Esophagus (tissue), 2 donors: ENCODE data around the gene DNTTIP2. TPM values are rescaled to one million over a fixed set of nuclear protein-coding genes. Genes with fewer than 3 reads are reported as not detected.

Experiments used
- H3K27ac ChIP-seq, 2 donors: one replicate each; pipeline ENCODE4 v1.5.1; 2013; ENCODE audit warnings: low read depth in 2 of 2, mild to moderate bottlenecking in 2 of 2, inconsistent platforms in 1 of 2, low read length in 1 of 2, moderate library complexity in 1 of 2
- H3K27me3 ChIP-seq, 2 donors: one replicate each; pipeline ENCODE4 v1.6.1; 2013; ENCODE audit warnings: low read length in 2 of 2, control low read depth in 1 of 2, mild to moderate bottlenecking in 1 of 2; ENCODE audit not compliant: insufficient read depth in 2 of 2, control insufficient read depth in 1 of 2
- H3K36me3 ChIP-seq, 2 donors: one replicate each; pipeline ENCODE4 v1.6.1; 2013; ENCODE audit warnings: low read length in 1 of 2; ENCODE audit not compliant: control insufficient read depth in 2 of 2, insufficient read depth in 2 of 2
- H3K4me1 ChIP-seq, 2 donors: one replicate each; pipeline ENCODE4 v1.6.1; 2013; ENCODE audit warnings: low read length in 1 of 2; ENCODE audit not compliant: control insufficient read depth in 2 of 2, insufficient read depth in 2 of 2
- H3K4me3 ChIP-seq, 2 donors: one replicate each; pipeline ENCODE4 v1.5.1; 2013; ENCODE audit warnings: low read length in 2 of 2, mild to moderate bottlenecking in 2 of 2, low read depth in 1 of 2, moderate library complexity in 1 of 2
- H3K9me3 ChIP-seq, 2 donors: one replicate each; pipeline ENCODE4 v1.6.1; 2013; ENCODE audit warnings: mild to moderate bottlenecking in 2 of 2, low read depth in 1 of 2, low read length in 1 of 2, moderate library complexity in 1 of 2; ENCODE audit not compliant: control insufficient read depth in 2 of 2, insufficient read depth in 1 of 2
- WGBS, 2 donors: extraction: QIAGEN DNeasy Blood & Tissue Kit; methylation state at CpG; one replicate each; pipeline ENCODE4 v1.1.7; 2013; 5-methylcytosine and 5-hydroxymethylcytosine counted together
- polyA plus RNA-seq, 2 donors: library from polyadenylated mRNA; stranded (reverse); fragments of 200-250 nt; gene quantifications; one replicate each; pipeline ENCODE4 v1.2.3, GENCODE V29; 2013
- donor health status: healthy with polysubstance abuse.
- donor health status: Bipolar disorder and iron deficiency.

Gene DNTTIP2
- polyA plus RNA-seq, 2 donors = 29.2 to 46.4 TPM

- Histone ChIP-seq H3K27me3 (no peaks in the 10 kb centered on the region), H3K36me3 (no peaks in the 10 kb centered on the region), H3K4me3 (no peak overlapping the region), H3K9me3 (no peaks in the 10 kb centered on the region), H3K4me1 (peaks cover 0 to 9% of the 10 kb centered on the region in 2 donors), H3K27ac (no peak overlapping the region)
- WGBS, 2 donors = 82 to 89% methylated on average over 4 of the region's 4 CpGs
Observed at GRCh38 chr1:93829061-93829460, 49.9 kb downstream of the DNTTIP2 start.

GRCh38 chr1:93828367-93828755 lies 50.6 kb downstream of the DNTTIP2 start:
- Histone ChIP-seq H3K4me3 (no peak overlapping the region), H3K27ac (no peak overlapping the region), H3K27me3 (no peaks in the 10 kb centered on the region), H3K9me3 (no peaks in the 10 kb centered on the region), H3K36me3 (no peaks in the 10 kb centered on the region), H3K4me1 (peaks cover 0 to 9% of the 10 kb centered on the region in 2 donors)
- 95 to 96% methylated on average over 1 of the region's 1 CpG for WGBS, 2 donors

- H3K4me3 ChIP-seq = no peak overlapping the region
- no peaks in the 10 kb centered on the region for H3K36me3 ChIP-seq
- H3K27me3 ChIP-seq = no peaks in the 10 kb centered on the region
- H3K9me3 ChIP-seq = no peaks in the 10 kb centered on the region
- 89 to 90% methylated on average over 3 of the region's 3 CpGs for WGBS, 2 donors
- no peak overlapping the region for H3K27ac ChIP-seq
- H3K4me1 ChIP-seq = peaks cover 0 to 9% of the 10 kb centered on the region in 2 donors
Observed at GRCh38 chr1:93827633-93828366, 51.2 kb downstream of the DNTTIP2 start.

GRCh38 chr1:93827128-93827527 lies 51.9 kb downstream of the DNTTIP2 start:
- WGBS, 2 donors = 91 to 95% methylated on average over 1 of the region's 1 CpG
- Histone ChIP-seq H3K4me1 (peaks cover 0 to 9% of the 10 kb centered on the region in 2 donors), H3K4me3 (no peak overlapping the region), H3K27ac (no peak overlapping the region), H3K36me3 (no peaks in the 10 kb centered on the region), H3K27me3 (no peaks in the 10 kb centered on the region), H3K9me3 (no peaks in the 10 kb centered on the region)

- no peaks in the 10 kb centered on the region for H3K9me3 ChIP-seq
- 40 to 91% methylated on average over 1 to 6 of the region's 6 CpGs for WGBS, 2 donors
- H3K36me3 ChIP-seq = no peaks in the 10 kb centered on the region
- no peak overlapping the region for H3K4me3 ChIP-seq
- no peak overlapping the region for H3K27ac ChIP-seq
- H3K27me3 ChIP-seq = no peaks in the 10 kb centered on the region
- peaks cover 0 to 9% of the 10 kb centered on the region in 2 donors for H3K4me1 ChIP-seq
Observed at GRCh38 chr1:93824834-93825233, 54.2 kb downstream of the DNTTIP2 start.

GRCh38 chr1:93822730-93823425 lies 56.1 kb downstream of the DNTTIP2 start:
- H3K27ac ChIP-seq = no peak overlapping the region
- H3K9me3 ChIP-seq = no peaks in the 10 kb centered on the region
- H3K4me1 ChIP-seq = peaks cover 0 to under 1% of the 10 kb centered on the region in 2 donors
- H3K4me3 ChIP-seq = no peak overlapping the region
- H3K36me3 ChIP-seq = no peaks in the 10 kb centered on the region
- H3K27me3 ChIP-seq = no peaks in the 10 kb centered on the region
- 100% methylated on average over 2 of the region's 2 CpGs; no CpG with 5 or more reads in 1 of the 2 donors for WGBS, 2 donors

- Histone ChIP-seq H3K27me3 (no peaks in the 10 kb centered on the region), H3K4me1 (no peaks in the 10 kb centered on the region), H3K4me3 (no peak overlapping the region), H3K36me3 (no peaks in the 10 kb centered on the region), H3K9me3 (no peaks in the 10 kb centered on the region), H3K27ac (no peak overlapping the region)
- 82 to 84% methylated on average over 4 of the region's 4 CpGs for WGBS, 2 donors
Observed at GRCh38 chr1:93821423-93822144, 57.4 kb downstream of the DNTTIP2 start.

- Histone ChIP-seq H3K36me3 (no peaks in the 10 kb centered on the region), H3K9me3 (no peaks in the 10 kb centered on the region), H3K4me3 (no peak overlapping the region), H3K27ac (no peak overlapping the region), H3K4me1 (no peaks in the 10 kb centered on the region), H3K27me3 (no peaks in the 10 kb centered on the region)
- 81% methylated on average over 10 of the region's 10 CpGs for WGBS, 2 donors
Observed at GRCh38 chr1:93820554-93821422, 58.2 kb downstream of the DNTTIP2 start.

- no peaks in the 10 kb centered on the region for H3K9me3 ChIP-seq
- no peak overlapping the region for H3K27ac ChIP-seq
- H3K27me3 ChIP-seq = no peaks in the 10 kb centered on the region
- H3K4me3 ChIP-seq = no peak overlapping the region
- no peaks in the 10 kb centered on the region for H3K4me1 ChIP-seq
- H3K36me3 ChIP-seq = no peaks in the 10 kb centered on the region
Observed at GRCh38 chr1:93818570-93818959, 60.4 kb downstream of the DNTTIP2 start.
